Breast epithelium (tissue), 4 donors: ENCODE results near the gene PLP2. TPM values are rescaled to one million over a fixed set of nuclear protein-coding genes. Genes with fewer than 3 reads are reported as not detected.
A peak's percentile ranks its signal among the peaks of the same experiment; 100 is the strongest.

ENCODE experiments used
- DNase-seq, 2 donors: peaks; one replicate each; pipeline ENCODE4 v3.0.0-alpha.2; 2019; ENCODE audit warnings: low spot score in 2 of 2
- H3K27ac ChIP-seq, 2 donors: fragments of 200-600 bp; sonication (generic) in 1 of 2; one replicate each; pipeline ENCODE4 v1.5.1; 2016 to 2019; ENCODE audit warnings: mild to moderate bottlenecking in 1 of 2
- H3K27me3 ChIP-seq, 2 donors: fragments of 200-600 bp; sonication (generic) in 1 of 2; one replicate each; pipeline versions ENCODE4 v1.5.1 to v1.6.0; 2017 to 2019; ENCODE audit warnings: control low read depth in 1 of 2, mild to moderate bottlenecking in 1 of 2
- H3K36me3 ChIP-seq: fragments of 200-600 bp; one replicate; pipeline ENCODE4 v1.5.1; 2019
- H3K4me1 ChIP-seq, 2 donors: fragments of 200-600 bp; sonication (generic); one replicate each; pipeline ENCODE4 v1.5.1; 2016 to 2019; ENCODE audit warnings: control low read depth in 1 of 2
- H3K4me3 ChIP-seq, 3 donors: fragments of 200-600 bp; sonication (generic); 1 replicate in 2 of 3; 2 replicates in 1 of 3; pipeline ENCODE4 v1.5.1; 2016 to 2019; ENCODE audit warnings: mild to moderate bottlenecking in 3 of 3, moderate library complexity in 2 of 3
- H3K9me3 ChIP-seq, 2 donors: fragments of 200-600 bp; sonication (generic) in 1 of 2; one replicate each; pipeline ENCODE4 v1.5.1; 2016 to 2019; ENCODE audit warnings: control low read depth in 1 of 2
- CTCF ChIP-seq, 3 donors: fragments of 450-650 bp; IDR thresholded peaks; one replicate each; pipeline ENCODE4 v1.5.1; 2016 to 2017; ENCODE audit warnings: antibody characterized with exemption in 3 of 3, mild to moderate bottlenecking in 3 of 3, moderate library complexity in 3 of 3
- POLR2A ChIP-seq: fragments of 450-650 bp; IDR thresholded peaks from one replicate; pipeline ENCODE4 v1.6.1; 2016; ENCODE audit warnings: antibody characterized with exemption, mild to moderate bottlenecking, moderate library complexity
- POLR2AphosphoS5 ChIP-seq, 3 donors: sonication (generic); formaldehyde crosslinking; IDR thresholded peaks; one replicate each; pipeline ENCODE4 v1.6.1; 2017; ENCODE audit warnings: antibody characterized with exemption in 3 of 3
- intact Hi-C: fragments of 100-400 bp; cut with DNase I; formaldehyde crosslinking; loops from one replicate; pipeline ENCODE4 v1.15.1; 2023; ENCODE audit warnings: low total_unique reads
- total RNA-seq, 3 donors: library from RNA; depleted of rRNA; stranded (reverse); fragments of >200 nt; gene quantifications; one replicate each; pipeline ENCODE4 v1.1.0, GENCODE V29; 2016

The PLP2 gene
- total RNA-seq, 3 donors from 2014 or later, result 23.4 to 27.9 (median 27.8) TPM

DNA sequence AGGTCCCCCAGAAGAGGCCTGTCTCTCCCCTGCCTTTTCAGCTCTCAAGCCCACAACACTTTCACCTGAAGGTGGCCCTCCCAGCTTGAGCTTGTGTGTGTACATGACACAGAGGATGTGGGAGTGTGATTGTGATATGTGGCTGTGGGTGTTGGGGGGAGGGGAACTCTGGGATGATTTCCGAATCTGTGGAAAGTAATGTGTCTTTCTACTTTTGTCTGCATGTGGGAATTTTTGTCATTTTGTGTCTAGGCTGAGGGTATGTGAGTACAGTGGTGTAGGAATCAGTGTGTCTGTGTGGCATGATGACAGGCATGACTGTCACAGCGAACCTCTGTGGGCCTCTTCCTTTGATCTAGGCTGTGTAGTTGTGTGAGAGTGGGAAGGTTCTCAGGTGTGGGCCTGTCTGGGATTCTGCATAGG lies 21.9 kb downstream of the PLP2 start:
- TF ChIP-seq POLR2AphosphoS5 (IDR thresholded peaks at IDR 0.05), result no peak
- TF ChIP-seq CTCF (IDR thresholded peaks at IDR 0.05), result no peak
- no peak for TF ChIP-seq POLR2A
- H3K36me3 ChIP-seq, result no peaks in the 10 kb centered on the region
- H3K4me3 ChIP-seq, result no peak overlapping the region
- DNase-seq, result no peak
- no peaks in the 10 kb centered on the region for H3K4me1 ChIP-seq
- peaks cover 0 to 18% of the 10 kb centered on the region in 2 donors for H3K27me3 ChIP-seq
- intact Hi-C loops, result no loop called here
- no peak overlapping the region for H3K27ac ChIP-seq
- H3K9me3 ChIP-seq, result no peaks in the 10 kb centered on the region

DNA sequence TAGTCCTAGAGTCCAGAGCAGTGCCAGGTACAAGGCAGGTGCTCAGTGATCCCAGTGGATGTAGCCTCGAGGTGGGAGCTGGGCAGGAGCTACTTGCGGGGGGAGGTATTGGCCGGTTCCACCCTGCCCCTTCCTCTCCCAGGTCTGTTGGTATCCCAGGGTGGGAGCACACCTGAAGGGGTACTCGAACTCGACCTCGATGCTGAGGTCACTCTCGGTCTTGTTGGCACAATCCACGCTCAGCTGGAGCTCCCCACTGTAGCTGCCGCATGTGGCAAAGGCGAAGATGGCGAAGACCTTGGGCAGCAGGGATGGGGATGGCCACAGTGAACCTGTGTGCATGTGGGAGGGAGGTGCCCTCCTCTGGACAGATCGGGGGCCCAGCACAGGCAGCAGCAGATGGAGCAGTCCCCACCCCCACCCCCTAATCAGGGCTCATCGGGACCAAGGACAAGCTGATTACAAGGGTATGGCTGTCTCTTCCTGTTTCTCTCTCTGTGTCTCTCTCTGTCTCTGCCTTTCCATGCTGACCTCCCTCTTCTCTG lies 25.9 kb downstream of the PLP2 start:
- intact Hi-C loops, result no loop called here
- H3K36me3 ChIP-seq, result no peaks in the 10 kb centered on the region
- no peaks in the 10 kb centered on the region for H3K4me1 ChIP-seq
- no peak for DNase-seq
- no peak overlapping the region for H3K27ac ChIP-seq
- no peaks in the 10 kb centered on the region for H3K9me3 ChIP-seq
- TF ChIP-seq CTCF (IDR thresholded peaks at IDR 0.05), result no peak
- no peak for TF ChIP-seq POLR2A
- TF ChIP-seq POLR2AphosphoS5 (IDR thresholded peaks at IDR 0.05), result no peak
- peaks cover 0 to 31% of the 10 kb centered on the region in 2 donors for H3K27me3 ChIP-seq
- H3K4me3 ChIP-seq, result no peak overlapping the region

DNA sequence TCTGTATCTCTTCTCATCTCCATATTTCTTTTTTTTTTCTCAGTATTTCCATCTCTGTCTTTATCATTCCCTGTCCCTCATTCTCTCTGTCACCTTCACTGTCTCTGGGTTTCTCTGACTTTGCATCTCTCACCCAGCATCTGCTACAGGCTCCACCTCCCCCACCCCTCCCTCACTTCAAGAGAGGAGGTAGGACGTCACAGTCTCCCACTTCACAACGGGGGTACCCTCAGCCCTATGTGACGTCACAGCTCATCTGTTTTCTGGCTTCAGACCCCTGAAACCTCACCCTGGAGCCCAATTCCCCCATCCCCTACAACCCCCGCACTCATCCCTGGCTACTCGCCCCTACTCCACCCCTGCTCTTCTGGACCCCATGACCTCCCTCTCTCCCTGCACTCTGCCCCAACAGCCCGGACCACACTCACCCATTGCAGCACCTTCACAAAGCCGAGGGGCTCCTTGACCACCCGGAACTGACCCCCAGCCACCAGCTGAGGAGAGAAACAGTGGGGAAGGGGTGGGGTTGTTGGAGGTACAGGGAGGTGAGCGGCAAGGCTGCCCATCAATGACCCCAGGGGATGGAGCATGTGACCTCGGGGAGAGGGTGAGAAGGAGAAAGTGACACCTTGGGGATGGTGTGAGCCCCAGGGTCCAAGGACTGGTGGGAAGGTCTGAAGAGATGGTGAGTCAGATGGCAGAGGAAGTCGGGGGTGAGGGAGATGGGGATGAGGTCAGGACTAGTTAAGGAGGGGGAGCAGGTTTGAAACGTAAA lies 27.0 kb downstream of the PLP2 start:
- no peaks in the 10 kb centered on the region for H3K36me3 ChIP-seq
- DNase-seq, result no peak
- intact Hi-C loops, result no loop called here
- no peaks in the 10 kb centered on the region for H3K4me1 ChIP-seq
- TF ChIP-seq POLR2AphosphoS5 (IDR thresholded peaks at IDR 0.05) (no peak), POLR2A (no peak), CTCF (IDR thresholded peaks at IDR 0.05) (no peak)
- H3K27ac ChIP-seq, result no peak overlapping the region
- no peaks in the 10 kb centered on the region for H3K9me3 ChIP-seq
- peaks cover 0 to 36% of the 10 kb centered on the region in 2 donors for H3K27me3 ChIP-seq
- no peak overlapping the region for H3K4me3 ChIP-seq

DNA sequence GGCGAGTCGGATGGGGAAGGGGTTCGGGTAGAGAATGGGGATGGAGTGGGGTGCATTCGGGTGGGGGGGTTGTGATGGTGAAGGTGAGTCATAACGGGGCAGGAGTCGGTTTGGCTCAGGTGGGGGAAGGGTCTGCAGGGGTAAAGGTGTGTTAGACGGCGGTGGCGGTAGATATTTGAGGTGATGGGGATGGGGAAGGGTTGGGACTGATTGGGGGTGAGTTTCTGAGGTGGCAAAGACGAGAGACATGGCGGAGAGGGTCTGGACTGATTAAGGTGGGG lies 27.6 kb downstream of the PLP2 start:
- no peak for DNase-seq
- Histone ChIP-seq H3K4me1 (no peaks in the 10 kb centered on the region), H3K9me3 (no peaks in the 10 kb centered on the region), H3K27me3 (peaks cover 0 to 41% of the 10 kb centered on the region in 2 donors), H3K36me3 (no peaks in the 10 kb centered on the region), H3K4me3 (no peak overlapping the region), H3K27ac (no peak overlapping the region)
- no peak for TF ChIP-seq POLR2AphosphoS5 (IDR thresholded peaks at IDR 0.05)
- no peak for TF ChIP-seq POLR2A
- TF ChIP-seq CTCF (IDR thresholded peaks at IDR 0.05), result no peak
- intact Hi-C loops, result no loop called here

DNA sequence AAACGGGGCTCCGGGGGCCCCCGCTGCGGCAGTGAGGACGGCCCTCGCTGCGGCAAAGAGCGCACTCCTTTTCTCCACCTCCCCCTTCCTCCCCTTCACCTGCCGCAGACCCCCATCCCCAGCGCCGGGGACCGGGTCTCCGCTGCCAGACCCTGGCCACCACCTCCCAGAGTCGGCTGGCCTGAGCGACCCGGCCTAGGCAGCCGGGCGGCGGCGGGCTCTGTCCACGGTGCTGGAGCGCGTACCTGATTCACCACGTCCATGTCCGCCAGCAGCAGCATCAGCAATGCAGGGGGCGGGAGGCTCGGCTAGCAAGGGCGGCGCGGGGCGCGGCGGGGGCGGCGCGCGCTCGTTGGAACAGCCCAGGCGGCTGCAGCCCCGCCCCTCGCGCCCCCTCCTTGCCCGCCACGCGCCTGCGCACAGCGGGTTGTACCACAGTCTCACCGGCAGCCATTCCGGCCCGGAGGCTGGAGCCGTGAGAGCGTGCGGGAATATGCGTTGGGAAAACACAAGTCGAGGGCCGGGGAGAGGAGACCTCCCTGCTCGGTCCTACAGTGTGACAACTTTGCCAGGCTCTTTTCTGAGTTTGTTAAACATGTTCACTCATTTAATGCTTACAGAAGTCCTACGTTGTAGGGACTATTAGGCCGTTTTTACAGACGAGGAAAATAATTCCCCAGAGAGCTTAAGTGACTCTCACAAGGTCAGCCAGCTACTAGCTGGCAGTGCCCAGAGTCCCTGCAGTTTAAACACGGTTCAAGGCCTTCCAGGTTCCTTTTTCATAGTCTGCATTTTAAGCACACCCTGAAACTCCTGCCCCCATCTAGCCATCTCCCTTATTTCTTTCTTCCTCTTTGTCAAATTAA lies 28.4 kb downstream of the PLP2 start, which contains the start of gene SYP:
Gene SYP (minus strand): TSS at position 288 of the 866 bp plus-strand sequence. CDS start 7 bp downstream, at position 281.
- TF ChIP-seq CTCF (IDR thresholded peaks at IDR 0.05) (no peak), POLR2A (peak; percentile 22), POLR2AphosphoS5 (IDR thresholded peaks at IDR 0.05) (peak in 2 of 3 donors; percentile 28 to 65)
- Histone ChIP-seq H3K4me3 (peak within 1 kb of the TSS; percentile 35 to 59 (median 38)), H3K27ac (peak within 1 kb of the TSS; percentile 57 to 64), H3K36me3 (no peaks in the 10 kb centered on the region), H3K27me3 (peaks cover 0 to 49% of the 10 kb centered on the region in 2 donors), H3K9me3 (no peaks in the 10 kb centered on the region), H3K4me1 (no peaks in the 10 kb centered on the region)
- intact Hi-C loops, result no loop called here
- peak; percentile 87 to 88 for DNase-seq
